OCI-LY1 (cell line): ENCODE results near the gene GLG1.

Experiments used
- EZH2 ChIP-seq: fragments of 200-600 bp; sonication (generic), shearing (Covaris generic); IDR thresholded peaks from 2 replicates; pipeline ENCODE4 v1.8.0; 2017; ENCODE audit warnings: borderline replicate concordance, mixed run types, mild to moderate bottlenecking, antibody characterized with exemption, low read length, moderate library complexity, mixed read lengths
- TF ChIP-seq, protein P1 (sequence below): fragments of 200-600 bp; sonication (generic), shearing (Covaris generic); IDR thresholded peaks from 2 replicates; pipeline ENCODE4 v1.5.1; 2017; ENCODE audit warnings: mild to moderate bottlenecking, antibody characterized with exemption, low read length, moderate library complexity, mixed read lengths

DNA sequence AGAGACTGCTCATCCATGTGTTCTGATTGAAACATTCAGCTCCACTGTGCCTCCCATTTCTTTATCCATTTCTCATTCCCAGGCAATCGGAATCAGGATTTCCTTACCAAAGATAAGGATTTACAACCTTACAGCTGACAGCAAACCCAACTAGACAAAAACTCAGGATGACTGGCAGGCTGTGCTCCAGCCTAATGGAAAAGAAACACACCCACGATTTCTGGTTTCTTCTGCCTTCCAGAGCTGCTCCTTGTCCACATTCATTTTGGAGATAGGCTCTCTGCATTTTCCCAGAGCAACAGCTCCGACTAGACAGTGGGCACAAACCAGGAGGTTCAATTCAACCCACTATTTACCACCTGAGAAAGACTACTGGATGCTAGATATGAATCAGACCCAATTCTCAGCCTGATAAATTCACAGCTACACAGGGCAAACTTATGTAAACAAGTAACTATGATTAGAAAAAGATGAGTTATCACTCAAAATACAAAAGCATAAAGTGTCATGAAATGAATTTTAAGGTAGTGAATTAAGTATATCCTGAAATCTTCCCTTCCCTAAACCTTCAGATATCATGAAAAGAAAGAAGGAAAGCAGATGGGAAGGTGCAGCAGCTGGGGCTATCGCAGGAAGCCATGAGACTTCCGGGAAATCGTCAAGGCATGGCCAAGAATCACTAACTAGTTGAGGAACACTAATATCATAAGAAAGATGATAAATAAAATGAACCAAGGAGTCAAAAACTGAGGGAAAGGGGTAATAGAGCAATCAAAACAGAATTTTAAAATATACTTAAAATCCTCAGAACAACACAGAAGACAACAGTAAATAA lies 140.8 kb downstream of the GLG1 start:
- TF ChIP-seq, protein P1, sequence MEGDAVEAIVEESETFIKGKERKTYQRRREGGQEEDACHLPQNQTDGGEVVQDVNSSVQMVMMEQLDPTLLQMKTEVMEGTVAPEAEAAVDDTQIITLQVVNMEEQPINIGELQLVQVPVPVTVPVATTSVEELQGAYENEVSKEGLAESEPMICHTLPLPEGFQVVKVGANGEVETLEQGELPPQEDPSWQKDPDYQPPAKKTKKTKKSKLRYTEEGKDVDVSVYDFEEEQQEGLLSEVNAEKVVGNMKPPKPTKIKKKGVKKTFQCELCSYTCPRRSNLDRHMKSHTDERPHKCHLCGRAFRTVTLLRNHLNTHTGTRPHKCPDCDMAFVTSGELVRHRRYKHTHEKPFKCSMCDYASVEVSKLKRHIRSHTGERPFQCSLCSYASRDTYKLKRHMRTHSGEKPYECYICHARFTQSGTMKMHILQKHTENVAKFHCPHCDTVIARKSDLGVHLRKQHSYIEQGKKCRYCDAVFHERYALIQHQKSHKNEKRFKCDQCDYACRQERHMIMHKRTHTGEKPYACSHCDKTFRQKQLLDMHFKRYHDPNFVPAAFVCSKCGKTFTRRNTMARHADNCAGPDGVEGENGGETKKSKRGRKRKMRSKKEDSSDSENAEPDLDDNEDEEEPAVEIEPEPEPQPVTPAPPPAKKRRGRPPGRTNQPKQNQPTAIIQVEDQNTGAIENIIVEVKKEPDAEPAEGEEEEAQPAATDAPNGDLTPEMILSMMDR = no peak
- TF ChIP-seq EZH2 = no peak
